ENCODE data around the gene DISC1.

DNA sequence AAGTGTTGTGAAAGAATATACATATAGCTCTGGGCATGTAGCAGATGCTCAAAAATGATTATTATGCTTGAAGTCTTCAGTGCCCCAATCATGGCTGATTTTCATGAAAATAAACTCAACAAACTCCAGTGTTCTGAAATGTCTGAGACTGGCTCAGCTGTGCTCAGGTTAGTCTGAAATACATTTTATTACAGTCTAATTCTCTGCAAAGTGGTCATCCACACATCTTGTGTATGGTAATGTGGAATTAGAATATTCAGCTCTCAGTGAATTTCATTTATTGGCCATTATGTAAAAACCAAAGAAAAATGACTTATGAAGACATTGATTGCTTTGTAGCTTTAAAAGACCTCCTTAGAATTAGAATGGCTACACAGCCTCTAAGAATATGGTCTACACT lies 109.9 kb downstream of the DISC1 start:
- no peak for TF ChIP-seq EZH2phosphoT487 (conservative IDR thresholded peaks at IDR 0.05; ENCODE audit: low read length)
- TF ChIP-seq, protein P1, sequence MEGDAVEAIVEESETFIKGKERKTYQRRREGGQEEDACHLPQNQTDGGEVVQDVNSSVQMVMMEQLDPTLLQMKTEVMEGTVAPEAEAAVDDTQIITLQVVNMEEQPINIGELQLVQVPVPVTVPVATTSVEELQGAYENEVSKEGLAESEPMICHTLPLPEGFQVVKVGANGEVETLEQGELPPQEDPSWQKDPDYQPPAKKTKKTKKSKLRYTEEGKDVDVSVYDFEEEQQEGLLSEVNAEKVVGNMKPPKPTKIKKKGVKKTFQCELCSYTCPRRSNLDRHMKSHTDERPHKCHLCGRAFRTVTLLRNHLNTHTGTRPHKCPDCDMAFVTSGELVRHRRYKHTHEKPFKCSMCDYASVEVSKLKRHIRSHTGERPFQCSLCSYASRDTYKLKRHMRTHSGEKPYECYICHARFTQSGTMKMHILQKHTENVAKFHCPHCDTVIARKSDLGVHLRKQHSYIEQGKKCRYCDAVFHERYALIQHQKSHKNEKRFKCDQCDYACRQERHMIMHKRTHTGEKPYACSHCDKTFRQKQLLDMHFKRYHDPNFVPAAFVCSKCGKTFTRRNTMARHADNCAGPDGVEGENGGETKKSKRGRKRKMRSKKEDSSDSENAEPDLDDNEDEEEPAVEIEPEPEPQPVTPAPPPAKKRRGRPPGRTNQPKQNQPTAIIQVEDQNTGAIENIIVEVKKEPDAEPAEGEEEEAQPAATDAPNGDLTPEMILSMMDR (IDR thresholded peaks at IDR 0.05; ENCODE audit: insufficient read depth, low read length, poor library complexity, severe bottlenecking) = no peak
